GM23338 (cell line): ENCODE results near the gene FOXP1. TPM values are rescaled to one million over a fixed set of nuclear protein-coding genes. Genes with fewer than 3 reads are reported as not detected.
A peak's percentile ranks its signal among the peaks of the same experiment; 100 is the strongest.

Source experiments
- ATAC-seq: fragments of 200-7000 bp; cut with Tn5 transposase; 3 replicates; pipeline ENCODE4 v1.9.1; 2020
- DNase-seq: peaks from one replicate; pipeline ENCODE4 v3.0.0-alpha.2; 2015; ENCODE audit warnings: low spot score
- H2AFZ ChIP-seq: fragments of 200-600 bp; sonication (generic); 2 replicates; pipeline ENCODE4 v1.8.0; 2016; ENCODE audit warnings: antibody characterized with exemption, mild to moderate bottlenecking, moderate library complexity
- H3F3A ChIP-seq: fragments of 200-600 bp; sonication (generic); replicated peaks from 2 replicates; pipeline ENCODE4 v1.8.0; 2017; ENCODE audit warnings: antibody characterized with exemption, mixed run types, low read depth
- H3K27ac ChIP-seq: fragments of 200-600 bp; sonication (generic); 2 replicates; pipeline ENCODE4 v1.6.1; 2016; ENCODE audit warnings: low read depth
- H3K27me3 ChIP-seq: fragments of 200-600 bp; sonication (generic); 2 replicates; pipeline ENCODE4 v1.8.0; 2016; ENCODE audit warnings: mild to moderate bottlenecking, mixed run types, moderate library complexity; ENCODE audit not compliant: insufficient read depth
- H3K36me3 ChIP-seq: fragments of 200-600 bp; sonication (generic); 2 replicates; pipeline ENCODE4 v1.8.0; 2016; ENCODE audit warnings: mild to moderate bottlenecking; ENCODE audit not compliant: insufficient read depth
- H3K4me1 ChIP-seq: fragments of 200-600 bp; sonication (generic); 2 replicates; pipeline ENCODE4 v1.8.0; 2016; ENCODE audit warnings: mild to moderate bottlenecking, moderate library complexity; ENCODE audit not compliant: insufficient read depth
- H3K4me2 ChIP-seq: fragments of 200-600 bp; sonication (generic); 2 replicates; pipeline ENCODE4 v1.7.1; 2017; ENCODE audit warnings: mixed run types
- H3K4me3 ChIP-seq: fragments of 200-600 bp; sonication (generic); 2 replicates; pipeline ENCODE4 v1.6.1; 2016; ENCODE audit warnings: mixed run types
- H3K79me2 ChIP-seq: fragments of 200-600 bp; sonication (generic); replicated peaks from 2 replicates; pipeline ENCODE4 v1.8.0; 2017; ENCODE audit warnings: mild to moderate bottlenecking; ENCODE audit not compliant: insufficient read depth
- H3K9me2 ChIP-seq: fragments of 200-600 bp; sonication (generic); 2 replicates; pipeline ENCODE4 v1.8.0; 2017; ENCODE audit not compliant: insufficient read depth
- H4K20me1 ChIP-seq: fragments of 200-600 bp; sonication (generic); replicated peaks from 2 replicates; pipeline ENCODE4 v1.8.0; 2017; ENCODE audit warnings: mild to moderate bottlenecking; ENCODE audit not compliant: insufficient read depth
- H3K27ac Mint-ChIP-seq: 2 replicates; pipeline ENCODE4 v1.8.0; 2020; ENCODE audit warnings: inconsistent platforms, mild to moderate bottlenecking, moderate library complexity, mixed read lengths
- H3K27me3 Mint-ChIP-seq: 3 replicates; pipeline ENCODE4 v1.8.0; 2022; ENCODE audit warnings: low read depth, mild to moderate bottlenecking, moderate library complexity, mixed read lengths, inconsistent platforms; ENCODE audit not compliant: insufficient read depth, poor library complexity
- H3K36me3 Mint-ChIP-seq: 3 replicates; pipeline ENCODE4 v1.8.0; 2021; ENCODE audit warnings: low read depth, mild to moderate bottlenecking, inconsistent platforms, moderate library complexity, mixed read lengths
- H3K4me1 Mint-ChIP-seq: 3 replicates; pipeline ENCODE4 v1.8.0; 2020; ENCODE audit warnings: mild to moderate bottlenecking, inconsistent platforms, mixed read lengths
- H3K4me3 Mint-ChIP-seq: 3 replicates; pipeline ENCODE4 v1.8.0; 2021; ENCODE audit warnings: moderate library complexity, mild to moderate bottlenecking, inconsistent platforms, mixed read lengths
- H3K9me3 Mint-ChIP-seq: 3 replicates; pipeline ENCODE4 v1.8.0; 2020; ENCODE audit warnings: moderate library complexity, mild to moderate bottlenecking, inconsistent platforms, mixed read lengths
- CREB1 ChIP-seq: fragments of 250-450 bp; sonication (Bioruptor Pico); IDR thresholded peaks from 2 replicates; pipeline ENCODE4 v1.5.0; 2020; ENCODE audit warnings: low read depth, mild to moderate bottlenecking, moderate library complexity
- CTCF ChIP-seq, 2 experiments: fragments of 200-600 bp in 1 of 2; sonication (generic) in 1 of 2; conservative IDR thresholded peaks; 2 replicates each; pipeline versions ENCODE4 v1.5.1 to v1.6.1; 2016 to 2017; ENCODE audit warnings: antibody characterized with exemption in 2 of 2, low read depth in 2 of 2, mild to moderate bottlenecking in 2 of 2, moderate library complexity in 1 of 2
- EZH2 ChIP-seq: fragments of 200-600 bp; sonication (generic); IDR thresholded peaks from one replicate; pipeline ENCODE4 v1.8.0; 2017; ENCODE audit warnings: antibody characterized with exemption, mild to moderate bottlenecking, low read depth; ENCODE audit not compliant: unreplicated experiment
- EZH2phosphoT487 ChIP-seq: fragments of 200-600 bp; sonication (generic); IDR thresholded peaks from one replicate; pipeline ENCODE4 v1.8.1; 2018; ENCODE audit warnings: antibody characterized with exemption; ENCODE audit not compliant: unreplicated experiment
- JUNB ChIP-seq: IDR thresholded peaks from one replicate; pipeline ENCODE4 v1.6.1; 2016; ENCODE audit warnings: antibody characterized with exemption; ENCODE audit not compliant: unreplicated experiment
- NANOG ChIP-seq: IDR thresholded peaks from 2 replicates; pipeline ENCODE4 v1.6.1; 2016; ENCODE audit warnings: antibody characterized with exemption, borderline replicate concordance
- REST ChIP-seq: IDR thresholded peaks from one replicate; pipeline ENCODE4 v1.6.1; 2018; ENCODE audit warnings: antibody characterized with exemption; ENCODE audit not compliant: unreplicated experiment
- STAT1 ChIP-seq: IDR thresholded peaks from one replicate; pipeline ENCODE4 v1.6.1; 2016; ENCODE audit warnings: antibody characterized with exemption; ENCODE audit not compliant: unreplicated experiment
- ZNF114 ChIP-seq: fragments of 250-450 bp; sonication (Bioruptor Pico); IDR thresholded peaks from 2 replicates; pipeline ENCODE4 v1.5.0; 2020; ENCODE audit warnings: mild to moderate bottlenecking, moderate library complexity
- ZNF331 ChIP-seq: fragments of 250-450 bp; sonication (Bioruptor Pico); IDR thresholded peaks from 2 replicates; pipeline ENCODE4 v1.5.0; 2020; ENCODE audit warnings: low read depth, mild to moderate bottlenecking, moderate library complexity
- polyA plus RNA-seq: library from polyadenylated mRNA; unstranded; fragments of >200 nt; fragmentation: Nextera tagmentation; extraction: Ambion mirVana; gene quantifications from 2 replicates; pipeline ENCODE4 v1.2.1, GENCODE V29; 2016
- total RNA-seq: library from RNA; depleted of rRNA; stranded (reverse); fragments of >200 nt; shearing (Covaris generic); gene quantifications from 2 replicates; pipeline ENCODE4 v1.2.3, GENCODE V29; 2014

Gene FOXP1
- total and polyA plus RNA-seq, 2 experiments from 2014 or later, result 32.9 to 35.5 TPM

GRCh38 chr3:71372241-71372768, 211.2 kb downstream of the FOXP1 start:
- Histone ChIP-seq H3K27me3 (no peaks in the 10 kb centered on the region), H3K36me3 (no peaks in the 10 kb centered on the region), H3F3A (no peaks in the 10 kb centered on the region), H3K79me2 (no peaks in the 10 kb centered on the region), H3K4me1 (peaks cover 6% of the 10 kb centered on the region; the same call in 1 of the 2 replicates), H3K4me2 (0 out of 2 replicates have a peak overlapping the region, but pooled peaks have one; percentile 52), H2AFZ (no peak overlapping the region), H3K9me2 (no peaks in the 10 kb centered on the region), H3K4me3 (no peak overlapping the region), H3K27ac (no peak overlapping the region), H4K20me1 (no peaks in the 10 kb centered on the region)
- Mint-ChIP-seq H3K36me3 (no peaks in the 10 kb centered on the region), H3K9me3 (no peaks in the 10 kb centered on the region), H3K4me3 (no peak overlapping the region), H3K4me1 (peaks cover 23% of the 10 kb centered on the region), H3K27me3 (no peaks in the 10 kb centered on the region), H3K27ac (peak overlapping the region; percentile 21; the same call in 1 of the 2 replicates)
- TF ChIP-seq REST (no peak), ZNF114 (CRISPR knock-in tag) (no peak)
- ATAC-seq, result peak; percentile 80
- DNase-seq, result no peak

GRCh38 chr3:71371282-71371681, 212.2 kb downstream of the FOXP1 start:
- no peak for ATAC-seq
- no peaks in the 10 kb centered on the region for H3K79me2 ChIP-seq

GRCh38 chr3:71370467-71370866, 213.1 kb downstream of the FOXP1 start:
- Histone ChIP-seq H3K36me3 (no peaks in the 10 kb centered on the region), H3K9me2 (no peaks in the 10 kb centered on the region), H3K4me2 (no peak overlapping the region), H4K20me1 (no peaks in the 10 kb centered on the region), H2AFZ (no peak overlapping the region), H3K4me3 (no peak overlapping the region), H3K4me1 (peaks cover 6% of the 10 kb centered on the region; the same call in 1 of the 2 replicates), H3F3A (no peaks in the 10 kb centered on the region), H3K79me2 (no peaks in the 10 kb centered on the region), H3K27ac (no peak overlapping the region), H3K27me3 (no peaks in the 10 kb centered on the region)
- Mint-ChIP-seq H3K4me3 (no peak overlapping the region), H3K9me3 (no peaks in the 10 kb centered on the region), H3K36me3 (no peaks in the 10 kb centered on the region), H3K27ac (no peak overlapping the region), H3K27me3 (peaks cover 3% of the 10 kb centered on the region), H3K4me1 (peaks cover 28% of the 10 kb centered on the region)
- DNase-seq (no peak), ATAC-seq (no peak)
- TF ChIP-seq EZH2 (no peak), REST (no peak), ZNF114 (CRISPR knock-in tag) (no peak), CTCF (conservative IDR thresholded peaks at IDR 0.05; ENCODE audit: low read depth in 2 of 2) (no peak), STAT1 (no peak), NANOG (no peak), JUNB (no peak), EZH2phosphoT487 (no peak), ZNF331 (no peak), CREB1 (CRISPR knock-in tag) (no peak)

More at GRCh38 chr3:71371282-71371681, 212.2 kb downstream of the FOXP1 start:
- Histone ChIP-seq H3F3A (no peaks in the 10 kb centered on the region), H2AFZ (no peak overlapping the region), H4K20me1 (no peaks in the 10 kb centered on the region), H3K36me3 (no peaks in the 10 kb centered on the region), H3K4me3 (no peak overlapping the region), H3K4me2 (no peak overlapping the region), H3K4me1 (peaks cover 6% of the 10 kb centered on the region; the same call in 1 of the 2 replicates), H3K9me2 (no peaks in the 10 kb centered on the region), H3K27me3 (no peaks in the 10 kb centered on the region), H3K27ac (no peak overlapping the region)
- H3K9me3 Mint-ChIP-seq, result no peaks in the 10 kb centered on the region
- TF ChIP-seq STAT1 (no peak), NANOG (no peak)
- no peak for DNase-seq
- no peaks in the 10 kb centered on the region for H3K27me3 Mint-ChIP-seq
- peaks cover 28% of the 10 kb centered on the region for H3K4me1 Mint-ChIP-seq
- H3K36me3 Mint-ChIP-seq, result no peaks in the 10 kb centered on the region
- H3K27ac Mint-ChIP-seq, result no peak overlapping the region
- no peak overlapping the region for H3K4me3 Mint-ChIP-seq
